ENCODE measurements around the gene DNMT3B.
"Not testable (repeated sequence)": the region's sequence is repeated elsewhere in the genome, so short reads cannot be mapped to it uniquely, and the experiment has no call there.

DNMT3B gene

GRCh38 chr20:32792316-32792715 is 30.1 kb downstream of the DNMT3B start:
- DNase-seq = no peak

GRCh38 chr20:32792731-32793458 is 30.7 kb downstream of the DNMT3B start:
- DNase-seq = no peak

- DNase-seq = no peak
Measured at GRCh38 chr20:32796383-32796948, 34.3 kb downstream of the DNMT3B start.

- DNase-seq = no peak
Measured at GRCh38 chr20:32796981-32797451, 34.8 kb downstream of the DNMT3B start.

- DNase-seq = not testable (repeated sequence)
Measured at GRCh38 chr20:32797571-32797970, 35.4 kb downstream of the DNMT3B start.

- DNase-seq = no peak
Measured at GRCh38 chr20:32798046-32798981, 36.1 kb downstream of the DNMT3B start.

- no peak for DNase-seq
Measured at GRCh38 chr20:32803092-32803491, 40.9 kb downstream of the DNMT3B start.

GRCh38 chr20:32804022-32804715 is 42.0 kb downstream of the DNMT3B start:
- DNase-seq = no peak

- DNase-seq = no peak
Measured at GRCh38 chr20:32804817-32805216, 42.6 kb downstream of the DNMT3B start.

GRCh38 chr20:32805721-32806120 is 43.5 kb downstream of the DNMT3B start:
- DNase-seq = no peak

GRCh38 chr20:32806356-32806755 is 44.2 kb downstream of the DNMT3B start:
- no peak for DNase-seq

- no peak for DNase-seq
Measured at GRCh38 chr20:32807706-32808105, 45.5 kb downstream of the DNMT3B start.

- no peak for DNase-seq
Measured at GRCh38 chr20:32808438-32808837, 46.3 kb downstream of the DNMT3B start.

GRCh38 chr20:32809907-32810306 is 47.7 kb downstream of the DNMT3B start:
- DNase-seq = no peak

GRCh38 chr20:32810941-32811340 is 48.8 kb downstream of the DNMT3B start:
- DNase-seq = no peak

- DNase-seq = no peak
Measured at GRCh38 chr20:32811886-32812285, 49.7 kb downstream of the DNMT3B start.

- no peak for DNase-seq
Measured at GRCh38 chr20:32819992-32820697, 58.0 kb downstream of the DNMT3B start.

GRCh38 chr20:32820698-32821377 is 58.7 kb downstream of the DNMT3B start:
- no peak for DNase-seq

- no peak for DNase-seq
Measured at GRCh38 chr20:32822225-32822624, 60.0 kb downstream of the DNMT3B start.

- peak; percentile 68 for DNase-seq
Measured at GRCh38 chr20:32823078-32823477, 60.9 kb downstream of the DNMT3B start.

GRCh38 chr20:32823737-32824588 is 61.8 kb downstream of the DNMT3B start:
- peak; percentile 47 for DNase-seq
